H9 (cell line): Measurements from ENCODE around the gene PARM1. TPM values are rescaled to one million over a fixed set of nuclear protein-coding genes. Genes with fewer than 3 reads are reported as not detected.

Experiments
- DNase-seq: peaks from one replicate; pipeline ENCODE4 v3.0.0-alpha.2; 2017
- H2AFZ ChIP-seq: one replicate; pipeline ENCODE4 v1.6.1; 2013; ENCODE audit warnings: mild to moderate bottlenecking, low read length, control low read depth, moderate library complexity
- H2AK5ac ChIP-seq: 2 replicates; pipeline ENCODE4 v1.6.1; 2013; ENCODE audit warnings: low read length, control low read depth, mixed read lengths; ENCODE audit not compliant: insufficient read length
- H2BK120ac ChIP-seq: one replicate; pipeline ENCODE4 v1.6.1; 2013; ENCODE audit warnings: low read depth, mild to moderate bottlenecking, low read length, control low read depth, inconsistent platforms; ENCODE audit not compliant: poor library complexity, severe bottlenecking
- H2BK12ac ChIP-seq: 2 replicates; pipeline ENCODE4 v1.6.1; 2013; ENCODE audit warnings: low read length, control low read depth, mixed read lengths, low read depth; ENCODE audit not compliant: insufficient read length
- H2BK15ac ChIP-seq: 2 replicates; pipeline ENCODE4 v1.6.1; 2013; ENCODE audit warnings: low read depth, low read length, control low read depth
- H2BK20ac ChIP-seq: one replicate; pipeline ENCODE4 v1.6.1; 2013; ENCODE audit warnings: low read depth, mild to moderate bottlenecking, low read length, control low read depth, inconsistent platforms; ENCODE audit not compliant: poor library complexity, severe bottlenecking
- H2BK5ac ChIP-seq: 2 replicates; pipeline ENCODE4 v1.6.1; 2013; ENCODE audit warnings: low read length, control low read depth, mixed read lengths; ENCODE audit not compliant: insufficient read length
- H3K14ac ChIP-seq: 2 replicates; pipeline ENCODE4 v1.6.1; 2013; ENCODE audit warnings: low read length, control low read depth; ENCODE audit not compliant: insufficient read depth
- H3K18ac ChIP-seq: 2 replicates; pipeline ENCODE4 v1.6.1; 2013; ENCODE audit warnings: low read depth, mild to moderate bottlenecking, mixed read lengths, low read length, control low read depth; ENCODE audit not compliant: insufficient read length
- H3K23ac ChIP-seq: 2 replicates; pipeline ENCODE4 v1.6.1; 2013; ENCODE audit warnings: low read length, control low read depth, mixed read lengths, low read depth; ENCODE audit not compliant: insufficient read length
- H3K23me2 ChIP-seq: 2 replicates; pipeline ENCODE4 v1.6.1; 2013; ENCODE audit warnings: low read depth, mild to moderate bottlenecking, mixed read lengths, low read length, control low read depth; ENCODE audit not compliant: insufficient read length, poor library complexity, severe bottlenecking
- H3K27ac ChIP-seq: 2 replicates; pipeline ENCODE4 v1.5.1; 2013; ENCODE audit warnings: low read length, control low read depth, mixed read lengths, low read depth; ENCODE audit not compliant: insufficient read length
- H3K27me3 ChIP-seq: 2 replicates; pipeline ENCODE4 v1.6.1; 2013; ENCODE audit warnings: low read length, control low read depth, inconsistent platforms; ENCODE audit not compliant: insufficient read depth
- H3K4ac ChIP-seq: 2 replicates; pipeline ENCODE4 v1.6.1; 2013; ENCODE audit warnings: low read depth, mild to moderate bottlenecking, control low read depth, inconsistent platforms, low read length, moderate library complexity
- H3K4me1 ChIP-seq: 2 replicates; pipeline ENCODE4 v1.6.1; 2013; ENCODE audit warnings: low read length, control low read depth, inconsistent platforms; ENCODE audit not compliant: insufficient read depth
- H3K4me2 ChIP-seq: 2 replicates; pipeline ENCODE4 v1.6.1; 2013; ENCODE audit warnings: low read length, control low read depth, mixed read lengths; ENCODE audit not compliant: insufficient read length, insufficient read depth
- H3K56ac ChIP-seq: 2 replicates; pipeline ENCODE4 v1.6.1; 2013; ENCODE audit warnings: low read depth, mild to moderate bottlenecking, mixed read lengths, low read length, control low read depth; ENCODE audit not compliant: insufficient read length
- H3K79me1 ChIP-seq: 2 replicates; pipeline ENCODE4 v1.6.1; 2013; ENCODE audit warnings: low read depth, mild to moderate bottlenecking, moderate library complexity, low read length, control low read depth, inconsistent platforms; ENCODE audit not compliant: insufficient read depth, poor library complexity, severe bottlenecking
- H3K79me2 ChIP-seq: 2 replicates; pipeline ENCODE4 v1.6.1; 2013; ENCODE audit warnings: low read length, control low read depth, inconsistent platforms; ENCODE audit not compliant: insufficient read depth
- H3K9ac ChIP-seq: 2 replicates; pipeline ENCODE4 v1.6.1; 2013; ENCODE audit warnings: low read length, control low read depth, mixed read lengths; ENCODE audit not compliant: insufficient read length; ENCODE audit errors: extremely low read depth
- H3K9me3 ChIP-seq: one replicate; pipeline ENCODE4 v1.6.1; 2013; ENCODE audit warnings: low read depth, low read length, inconsistent platforms; ENCODE audit not compliant: control insufficient read depth
- H3T11ph ChIP-seq: one replicate; pipeline ENCODE4 v1.6.1; 2013; ENCODE audit warnings: mild to moderate bottlenecking, low read length, control low read depth, inconsistent platforms
- H4K20me1 ChIP-seq: one replicate; pipeline ENCODE4 v1.6.1; 2013; ENCODE audit not compliant: control insufficient read depth, insufficient read length, insufficient read depth
- H4K5ac ChIP-seq: 2 replicates; pipeline ENCODE4 v1.6.1; 2013; ENCODE audit warnings: low read depth, mild to moderate bottlenecking, mixed read lengths, low read length, control low read depth; ENCODE audit not compliant: insufficient read length
- H4K8ac ChIP-seq: replicated peaks from 2 replicates; pipeline ENCODE4 v1.6.1; 2013; ENCODE audit warnings: low read length, control low read depth, mixed read lengths, low read depth; ENCODE audit not compliant: insufficient read length
- H4K91ac ChIP-seq: 2 replicates; pipeline ENCODE4 v1.6.1; 2013; ENCODE audit warnings: low read depth, mild to moderate bottlenecking, moderate library complexity, mixed read lengths, low read length, control low read depth; ENCODE audit not compliant: insufficient read length
- H3K27ac Mint-ChIP-seq, 3 experiments: 2 replicates in 2 of 3; 3 replicates in 1 of 3; pipeline ENCODE4 v1.8.0; 2020 to 2021; ENCODE audit warnings: mixed read lengths in 3 of 3, mild to moderate bottlenecking in 1 of 3, moderate library complexity in 1 of 3
- H3K27me3 Mint-ChIP-seq: 2 replicates; pipeline ENCODE4 v1.8.0; 2021; ENCODE audit warnings: low read depth, mild to moderate bottlenecking, moderate library complexity, mixed read lengths
- H3K36me3 Mint-ChIP-seq, 3 experiments: 2 replicates in 2 of 3; 3 replicates in 1 of 3; pipeline ENCODE4 v1.8.0; 2020 to 2021; ENCODE audit warnings: low read depth in 3 of 3, mixed read lengths in 3 of 3; ENCODE audit not compliant: insufficient read depth in 1 of 3
- H3K4me1 Mint-ChIP-seq, 2 experiments: 2 replicates each; pipeline ENCODE4 v1.8.0; 2020; ENCODE audit warnings: mixed read lengths in 2 of 2
- H3K4me3 Mint-ChIP-seq, 2 experiments: 2 replicates in 1 of 2; 3 replicates in 1 of 2; pipeline ENCODE4 v1.8.0; 2020 to 2021; ENCODE audit warnings: mild to moderate bottlenecking in 2 of 2, mixed read lengths in 2 of 2, moderate library complexity in 1 of 2
- H3K9me3 Mint-ChIP-seq, 2 experiments: 2 replicates in 1 of 2; 3 replicates in 1 of 2; pipeline ENCODE4 v1.8.0; 2020; ENCODE audit warnings: mild to moderate bottlenecking in 2 of 2, mixed read lengths in 2 of 2, moderate library complexity in 1 of 2
- CTCF ChIP-seq: fragments of 200-600 bp; sonication (generic); conservative IDR thresholded peaks from 3 replicates; pipeline ENCODE4 v1.8.0; 2021; ENCODE audit warnings: antibody characterized with exemption, mild to moderate bottlenecking
- WGBS: extraction: QIAGEN DNeasy Blood & Tissue Kit; methylation state at CpG from one replicate; pipeline ENCODE4 v1.1.7; 2013; ENCODE audit warnings: missing lambda C conversion rate, low lambda C conversion rate, mixed read lengths; ENCODE audit not compliant: insufficient read length; ENCODE audit errors: extremely low coverage; 5-methylcytosine and 5-hydroxymethylcytosine counted together
- total RNA-seq: library from RNA; stranded (reverse); gene quantifications from 2 replicates; pipeline ENCODE4 v1.2.1, GENCODE V29; 2021

Gene PARM1
- total RNA-seq, 1 experiment from 2014 or later, result 2.0 TPM

GRCh38 chr4:74919783-74920182, 13.1 kb upstream of the PARM1 start:
- Histone ChIP-seq H3K79me2 (no peaks in the 10 kb centered on the region), H3K18ac (no peak overlapping the region), H3K27me3 (no peaks in the 10 kb centered on the region), H3K4ac (no peak overlapping the region), H4K91ac (no peak overlapping the region), H3K9me3 (no peaks in the 10 kb centered on the region), H3K79me1 (no peaks in the 10 kb centered on the region), H2BK12ac (no peak overlapping the region), H2BK15ac (no peak overlapping the region), H2BK120ac (no peak overlapping the region), H3K14ac (no peak overlapping the region), H2BK5ac (no peak overlapping the region), H2AFZ (no peak overlapping the region), H3K9ac (no peak overlapping the region), H3K56ac (no peak overlapping the region), H2BK20ac (no peak overlapping the region), H4K8ac (no peak overlapping the region), H3K4me1 (no peaks in the 10 kb centered on the region), H2AK5ac (no peak overlapping the region), H4K20me1 (no peaks in the 10 kb centered on the region), H4K5ac (no peak overlapping the region), H3K27ac (no peak overlapping the region), H3K23ac (no peak overlapping the region), H3T11ph (no peak overlapping the region), H3K4me2 (no peak overlapping the region), H3K23me2 (no peaks in the 10 kb centered on the region)
- H3K9me3 Mint-ChIP-seq, result peaks cover 3 to 5% of the 10 kb centered on the region in 2 experiments; a peak in 4 of 5 replicates
- 0 out of 7 replicates have a peak, but pooled peaks cover 0 to 5% (median 0%) of the 10 kb centered on the region in 3 experiments for H3K36me3 Mint-ChIP-seq
- no peaks in the 10 kb centered on the region; the same call in none of the 2 replicates for H3K27me3 Mint-ChIP-seq
- no peak for DNase-seq
- WGBS, result no CpG with 5 or more reads among the region's 6 CpGs
- no peak overlapping the region for H3K27ac Mint-ChIP-seq
- no peak overlapping the region for H3K4me3 Mint-ChIP-seq
- H3K4me1 Mint-ChIP-seq, result no peaks in the 10 kb centered on the region
- no peak for TF ChIP-seq CTCF
